GM18861 (cell line): ENCODE results near the gene CLVS2.

Experiments
- ATAC-seq: cut with Tn5 transposase; IDR thresholded peaks from one replicate; pipeline ENCODE4 v1.9.1; 2021; ENCODE audit not compliant: unreplicated experiment

CLVS2 gene

DNA sequence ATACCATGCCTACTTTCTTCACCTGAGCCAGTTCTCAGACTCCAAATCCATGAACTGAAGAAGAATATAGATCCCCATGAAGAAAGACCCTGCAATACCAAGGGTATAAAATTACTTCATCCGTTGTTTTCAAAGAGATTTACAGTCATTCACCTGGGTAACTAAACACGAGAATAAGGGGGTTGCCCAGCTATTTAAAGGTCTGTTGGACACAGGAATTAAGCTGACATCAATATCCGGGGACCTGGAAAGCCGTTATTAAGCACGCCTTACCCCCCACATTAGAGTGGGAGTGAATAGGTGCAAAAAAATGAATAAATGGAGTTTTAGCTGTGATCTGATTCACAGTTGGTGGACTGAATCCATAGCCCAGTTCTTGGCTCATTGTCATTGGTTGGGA, 28.9 kb downstream of the CLVS2 start:
- ATAC-seq: no peak

DNA sequence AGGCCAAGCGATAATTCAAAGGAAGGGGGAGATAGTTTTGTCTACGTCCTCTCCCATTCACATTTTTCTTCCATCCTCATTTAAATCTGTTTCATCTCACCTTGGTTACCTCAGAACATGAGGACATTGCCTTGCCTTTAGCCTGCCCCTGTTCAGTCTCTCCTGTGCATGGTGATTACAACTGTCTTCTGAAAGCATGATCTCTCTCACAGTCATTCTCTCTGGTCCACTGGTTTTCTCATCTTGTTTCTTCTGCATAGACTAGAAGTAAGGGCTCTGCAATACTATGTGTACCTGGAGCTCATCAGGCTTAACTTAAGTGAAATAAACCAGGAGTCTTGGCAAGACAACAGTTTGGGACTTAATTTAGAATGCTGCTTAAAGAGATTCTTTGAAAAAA, 31.4 kb downstream of the CLVS2 start:
- no peak for ATAC-seq

DNA sequence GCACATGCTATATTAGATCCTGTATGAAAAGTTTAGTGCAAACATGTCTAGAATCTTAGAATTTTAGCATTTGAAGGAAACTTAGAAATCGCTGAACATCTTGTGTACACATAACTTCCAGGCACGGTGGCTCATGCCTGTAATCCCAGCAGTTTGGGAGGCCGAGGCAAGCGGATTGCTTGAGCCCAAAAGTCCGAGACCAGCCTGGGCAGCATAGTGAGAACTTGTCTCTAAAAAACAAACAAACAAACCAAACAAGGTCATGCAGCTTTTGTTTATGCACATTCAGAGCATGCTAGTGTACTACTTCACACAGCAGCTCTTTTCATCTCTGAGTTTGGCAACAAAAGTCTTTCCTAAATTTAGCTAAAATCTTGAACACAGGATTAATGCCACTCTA, 32.2 kb downstream of the CLVS2 start:
- no peak for ATAC-seq

DNA sequence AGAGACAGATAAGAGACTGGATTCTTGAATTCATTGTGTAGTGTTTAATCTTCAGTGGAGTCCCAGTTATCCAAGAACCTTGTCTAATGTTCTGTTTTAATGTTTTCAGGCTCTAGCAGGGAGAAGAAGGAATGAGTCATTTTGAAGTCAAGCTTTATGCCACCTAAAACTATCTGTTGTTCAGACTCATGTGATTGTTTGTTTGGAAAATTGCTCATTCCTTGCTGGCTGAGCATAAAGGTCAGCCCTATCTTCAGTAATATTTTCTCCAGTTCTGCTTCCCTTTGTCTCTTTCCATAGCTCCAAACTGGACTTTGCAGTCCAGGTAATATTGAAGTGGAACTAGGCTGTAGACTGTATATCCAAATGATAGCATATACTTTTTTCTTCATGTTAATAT, 34.2 kb downstream of the CLVS2 start:
- no peak for ATAC-seq

DNA sequence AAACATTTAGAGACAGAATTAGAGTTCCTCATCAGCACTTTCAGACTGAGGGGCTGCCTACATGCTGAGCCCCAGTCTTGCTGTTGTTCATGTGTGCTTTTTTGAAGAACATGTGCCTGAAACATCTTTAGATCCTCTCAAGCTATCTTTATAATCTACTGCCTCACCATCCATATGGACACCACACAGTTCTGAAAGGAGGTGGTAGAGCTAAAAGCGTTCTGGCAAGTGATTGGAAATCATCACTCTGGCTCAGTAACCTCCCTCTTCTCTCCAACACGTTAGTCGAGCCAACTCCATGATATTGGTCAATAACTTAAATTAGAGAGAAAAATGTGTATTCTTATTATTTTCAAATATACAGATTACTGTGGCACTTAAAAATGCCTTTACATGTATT, 40.6 kb downstream of the CLVS2 start:
- ATAC-seq: no peak

DNA sequence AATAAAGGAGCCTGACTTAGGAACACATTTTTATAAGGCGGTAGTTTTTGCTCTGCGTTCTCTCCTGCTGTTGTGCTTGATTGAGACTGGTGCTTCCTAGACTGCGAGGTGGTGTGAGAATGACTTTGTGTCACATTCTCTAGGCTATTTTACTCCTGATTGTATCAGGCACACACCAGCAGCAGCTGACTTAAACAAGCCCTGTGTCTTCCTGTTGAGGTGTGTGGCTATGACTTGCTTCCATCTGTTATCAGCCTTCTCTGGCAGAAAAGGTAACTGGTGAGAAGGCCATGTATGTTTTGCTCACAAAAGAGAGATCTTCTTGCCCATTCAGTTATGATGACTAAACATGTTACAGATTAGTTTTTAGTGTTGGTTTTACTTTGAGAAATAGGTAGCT, 43.4 kb downstream of the CLVS2 start:
- no peak for ATAC-seq

DNA sequence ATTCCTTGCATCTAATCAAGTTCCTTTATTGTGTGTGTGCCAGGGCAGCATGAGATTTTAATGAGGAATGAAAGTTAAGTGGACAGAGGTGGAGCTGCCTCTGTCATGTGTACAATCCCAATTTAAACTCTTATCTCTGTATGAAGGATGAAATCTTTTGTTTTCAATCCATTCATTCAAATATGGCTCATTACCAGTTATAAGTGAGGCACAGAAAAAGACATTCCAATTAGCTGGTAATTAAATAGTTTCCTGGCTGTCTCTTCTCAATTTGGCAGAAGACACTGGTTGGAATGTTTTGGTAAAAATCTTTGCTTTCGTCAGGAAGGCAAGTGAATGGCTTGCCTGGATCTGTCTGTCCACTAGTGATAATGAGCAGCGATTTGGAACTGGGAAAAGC, 46.4 kb downstream of the CLVS2 start:
- no peak for ATAC-seq

DNA sequence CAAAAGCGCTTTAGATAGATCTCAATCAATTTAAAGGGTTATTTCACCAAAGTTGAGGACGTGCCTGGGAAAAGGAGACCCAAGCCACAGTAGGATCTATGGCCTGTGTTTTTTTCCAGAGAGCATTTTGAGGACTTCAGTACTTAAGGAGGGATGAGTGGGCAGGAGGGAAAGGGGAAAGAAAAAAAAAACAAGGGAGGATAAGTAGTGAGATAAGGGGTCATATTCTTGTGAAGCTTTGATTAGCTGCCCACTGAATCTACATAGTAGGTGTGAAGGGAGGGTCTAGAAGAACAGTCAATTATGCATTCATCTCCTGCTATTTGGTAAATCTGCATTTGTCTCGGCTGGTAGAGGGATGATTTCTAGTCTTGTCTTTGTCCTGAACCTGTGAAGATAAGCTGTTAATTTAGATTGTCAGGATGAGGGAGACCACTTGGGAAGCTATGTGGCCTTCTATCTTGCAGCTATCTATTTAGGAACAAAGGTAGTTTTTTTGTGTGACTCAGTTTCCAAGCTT, 48.4 kb downstream of the CLVS2 start:
- no peak for ATAC-seq

DNA sequence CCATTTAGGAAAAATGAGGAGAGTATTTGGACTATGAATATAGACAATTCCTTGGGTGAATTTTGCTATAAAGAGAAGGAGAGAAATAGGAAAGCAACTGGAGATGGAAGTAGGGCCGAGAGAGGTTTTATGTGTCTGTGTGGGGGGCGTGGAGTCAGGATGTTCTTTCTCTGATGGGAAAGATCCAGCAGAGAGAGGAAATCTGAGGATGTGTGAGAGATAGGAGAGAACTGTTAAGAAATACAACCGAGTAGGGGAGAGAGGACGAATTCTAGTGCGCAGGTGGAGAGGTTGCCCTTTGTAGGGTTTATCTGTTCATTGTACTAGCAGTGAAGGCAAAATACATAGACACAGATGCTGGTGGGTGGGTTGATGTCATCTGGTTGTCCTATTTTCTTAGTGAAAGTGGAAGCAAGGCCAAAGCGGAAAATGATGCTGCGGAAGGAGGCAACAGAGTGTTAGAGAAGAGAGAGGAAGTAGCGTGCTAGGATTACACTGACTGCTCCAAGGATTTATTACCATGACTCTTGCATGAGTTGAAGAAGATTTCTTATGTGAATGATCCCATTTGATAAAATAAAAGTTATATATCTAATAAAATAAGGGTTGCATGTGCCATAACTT, 57.7 kb downstream of the CLVS2 start:
- ATAC-seq: no peak

DNA sequence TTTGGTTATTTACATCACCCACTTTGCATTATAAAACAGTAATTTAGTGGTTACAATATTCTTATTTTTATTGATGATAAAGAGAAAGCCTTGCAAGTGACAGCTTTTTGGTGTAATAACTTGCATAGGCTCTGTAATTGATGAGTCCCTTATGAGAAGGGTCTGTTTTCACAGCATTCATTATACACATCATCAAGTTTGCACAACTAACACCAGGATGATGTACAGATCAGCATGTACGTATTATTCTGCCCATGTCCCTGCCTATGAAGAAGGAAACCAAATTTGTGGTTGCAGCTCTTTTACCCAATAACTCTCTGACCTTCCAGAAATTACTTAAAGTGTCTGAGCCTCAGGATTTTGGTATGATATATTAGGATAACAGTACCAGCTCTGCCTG, 59.2 kb downstream of the CLVS2 start:
- ATAC-seq: no peak

DNA sequence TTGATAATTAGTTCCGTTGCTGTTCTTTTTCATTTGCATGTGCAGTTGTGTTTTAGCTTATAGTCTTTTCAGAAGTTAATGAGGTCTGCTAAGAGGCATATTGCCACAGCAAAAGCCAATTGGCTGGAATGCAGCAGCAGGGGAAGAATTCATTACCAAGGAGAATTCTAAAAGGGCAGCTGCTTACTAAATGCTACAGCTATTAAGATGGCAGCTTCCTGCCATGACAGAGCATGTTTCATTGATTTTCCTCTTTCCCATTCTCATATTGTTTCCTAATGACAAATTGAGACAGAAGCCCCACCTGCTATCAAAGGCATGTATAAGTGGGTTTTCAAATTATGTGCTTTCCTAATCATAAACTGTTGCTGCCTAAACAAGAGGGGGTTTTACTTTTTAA, 66.6 kb downstream of the CLVS2 start:
- no peak for ATAC-seq

DNA sequence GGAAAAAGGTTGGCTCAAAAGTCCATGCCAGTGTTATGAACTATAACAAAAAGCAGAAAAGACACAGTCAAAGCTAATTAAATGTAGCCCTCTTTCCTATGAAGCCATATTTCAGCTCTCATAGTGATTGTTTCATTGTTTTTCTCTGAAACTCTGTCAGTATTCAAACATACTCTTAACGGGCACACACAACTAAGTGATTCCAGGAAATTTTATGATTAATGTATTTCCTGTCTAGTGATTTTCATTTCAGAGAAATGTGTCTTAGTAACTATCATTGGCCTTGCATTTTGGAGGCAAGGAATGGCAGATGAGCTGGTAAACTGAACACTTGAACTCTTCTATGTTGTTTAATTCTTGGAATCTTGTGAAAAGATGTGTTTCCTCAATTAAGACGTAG, 68.0 kb downstream of the CLVS2 start:
- ATAC-seq: no peak

DNA sequence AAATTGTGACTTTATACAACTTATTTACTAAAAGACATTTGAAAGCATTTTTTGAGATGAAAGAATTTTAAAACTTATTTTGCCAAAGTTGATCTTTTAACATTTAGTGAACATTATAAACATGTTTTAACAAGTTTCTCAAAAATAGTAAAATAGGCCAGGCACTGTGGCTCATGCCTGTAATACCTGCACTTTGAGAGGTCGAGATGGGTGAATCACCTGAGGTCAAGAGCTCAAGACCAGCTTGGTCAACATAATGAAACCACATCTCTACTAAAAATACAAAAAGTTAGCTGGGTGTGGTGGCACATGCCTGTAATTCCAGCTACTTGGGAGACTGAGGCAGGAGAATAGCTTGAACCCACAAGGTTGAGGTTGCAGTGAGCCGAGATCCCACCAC, 78.6 kb downstream of the CLVS2 start:
- ATAC-seq: no peak

DNA sequence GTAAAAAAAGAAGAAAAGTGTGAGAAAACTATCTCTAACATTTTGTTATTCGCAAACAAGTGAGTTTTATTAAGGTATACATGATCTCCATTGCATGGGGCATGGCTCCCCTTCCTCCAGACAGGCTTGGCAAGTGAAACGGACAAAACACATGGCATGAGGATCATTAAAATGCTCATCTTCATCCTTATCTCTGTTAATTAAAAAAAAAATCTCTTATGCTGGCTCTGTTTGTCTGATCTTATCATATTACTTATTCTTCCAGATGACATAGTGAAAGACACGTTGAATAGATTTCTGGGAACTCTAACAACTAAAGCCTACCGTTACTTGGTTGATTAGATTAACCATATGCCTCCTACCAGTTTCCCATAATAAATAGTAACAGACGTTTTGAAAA, 89.4 kb downstream of the CLVS2 start:
- ATAC-seq: no peak

DNA sequence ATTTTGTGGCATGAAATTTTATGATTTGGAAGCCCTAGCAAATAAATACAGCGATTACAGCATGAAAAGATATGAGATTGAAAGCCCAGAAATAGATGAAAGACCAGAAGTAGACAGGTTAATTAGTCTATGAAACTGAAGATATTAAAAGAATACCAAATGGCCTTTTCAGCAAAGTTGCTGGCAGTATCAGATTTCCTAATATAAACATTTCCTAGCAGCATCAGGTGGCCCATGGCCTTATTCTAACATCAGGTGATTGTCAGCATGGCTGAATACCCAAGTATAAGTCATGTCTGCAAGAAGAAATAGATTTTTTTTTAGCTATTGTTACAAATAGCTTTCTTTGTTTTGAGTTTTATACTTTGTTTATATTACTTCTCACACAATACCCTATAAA, 93.2 kb downstream of the CLVS2 start:
- ATAC-seq: no peak

DNA sequence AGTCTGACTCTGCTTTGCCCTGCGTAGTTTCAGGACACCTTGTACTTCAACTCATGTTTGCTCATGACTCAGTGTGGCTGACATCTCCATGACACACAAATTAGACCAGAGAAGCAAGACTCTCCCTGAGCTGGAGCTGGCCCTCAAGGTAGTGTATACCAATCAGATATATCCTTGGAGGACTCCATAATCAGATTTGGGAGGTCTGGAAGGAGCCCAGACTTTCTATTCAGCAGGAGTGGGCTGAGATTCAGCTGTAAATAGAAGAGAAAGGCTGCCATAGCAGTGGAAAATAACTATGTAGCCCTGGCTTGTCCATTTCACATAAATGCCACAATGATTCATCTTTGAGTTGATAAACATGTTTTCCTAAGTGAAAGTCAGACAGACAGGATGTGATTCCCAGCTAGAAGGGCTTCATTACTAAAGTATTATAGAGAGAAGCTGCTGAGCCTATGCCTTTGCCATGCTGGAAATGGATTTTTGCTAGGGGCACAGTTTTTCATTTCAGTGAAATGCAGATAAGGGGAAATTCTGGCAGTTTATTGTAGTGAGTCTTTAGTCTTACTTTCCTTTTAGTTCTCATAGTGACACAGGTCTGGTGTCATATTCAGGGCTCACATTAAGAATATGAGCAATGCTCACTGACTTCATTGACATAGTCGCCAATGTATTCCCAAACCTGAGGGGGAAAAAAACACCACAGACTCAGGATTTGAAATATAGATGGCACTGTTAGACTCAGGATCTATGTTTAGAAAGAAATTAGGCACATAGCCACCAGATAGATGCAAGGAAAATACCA, 95.3 kb downstream of the CLVS2 start:
- no peak for ATAC-seq

DNA sequence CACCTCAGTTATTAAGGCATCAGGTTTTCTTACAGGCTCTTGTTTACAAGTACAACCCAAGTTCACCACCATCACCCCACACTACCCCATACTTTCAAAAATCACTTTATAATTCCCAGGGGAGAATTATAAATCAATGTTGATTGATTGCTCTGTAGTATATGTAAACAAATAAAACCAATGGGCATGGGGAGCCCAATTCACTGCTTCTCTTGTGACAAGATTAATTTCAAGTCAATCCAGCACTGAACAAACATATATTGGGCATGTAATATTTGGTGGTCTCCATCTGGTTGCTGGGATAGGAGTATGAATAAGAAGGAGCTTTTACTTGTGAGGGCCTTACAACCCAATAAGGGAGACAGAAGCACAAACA, 95.8 kb downstream of the CLVS2 start:
- ATAC-seq: no peak

DNA sequence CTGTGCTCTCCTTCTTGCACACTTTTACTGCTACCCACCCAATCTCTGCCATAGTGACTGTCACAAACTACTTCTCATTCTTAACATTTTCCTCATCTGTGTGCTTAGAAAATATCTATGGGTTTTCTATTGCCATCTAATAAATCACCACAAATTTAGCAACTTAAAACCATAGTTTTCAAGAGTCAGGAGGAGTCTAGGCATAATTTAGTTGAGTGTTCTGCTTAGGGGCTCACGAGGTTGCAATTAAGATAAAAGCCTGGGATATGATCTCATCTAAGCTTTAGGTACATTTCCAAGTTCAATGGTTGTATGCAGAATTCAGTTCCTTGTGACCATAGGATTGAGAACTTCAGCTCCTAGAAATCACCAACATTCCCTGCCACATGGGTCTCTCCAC, 98.8 kb downstream of the CLVS2 start:
- no peak for ATAC-seq

DNA sequence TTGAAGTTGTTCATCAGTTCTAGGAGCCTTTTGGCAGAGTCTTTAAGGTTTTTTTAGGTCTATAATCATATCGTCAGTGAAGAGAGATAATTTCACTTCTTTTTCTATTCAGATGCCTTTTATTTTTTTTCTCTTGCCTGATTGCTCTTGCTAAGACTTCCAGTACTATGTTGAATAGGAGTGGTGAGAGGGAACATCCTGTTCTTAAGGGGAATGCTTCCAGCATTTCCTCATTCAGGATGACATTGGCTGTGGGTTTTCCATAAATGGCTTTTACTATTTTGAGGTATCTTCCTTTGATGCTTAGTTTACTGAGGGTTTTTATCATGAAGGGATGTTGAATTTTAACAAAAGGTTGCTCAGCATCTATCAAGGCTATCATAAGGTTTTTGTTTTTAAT, 109.5 kb downstream of the CLVS2 start:
- no peak for ATAC-seq

DNA sequence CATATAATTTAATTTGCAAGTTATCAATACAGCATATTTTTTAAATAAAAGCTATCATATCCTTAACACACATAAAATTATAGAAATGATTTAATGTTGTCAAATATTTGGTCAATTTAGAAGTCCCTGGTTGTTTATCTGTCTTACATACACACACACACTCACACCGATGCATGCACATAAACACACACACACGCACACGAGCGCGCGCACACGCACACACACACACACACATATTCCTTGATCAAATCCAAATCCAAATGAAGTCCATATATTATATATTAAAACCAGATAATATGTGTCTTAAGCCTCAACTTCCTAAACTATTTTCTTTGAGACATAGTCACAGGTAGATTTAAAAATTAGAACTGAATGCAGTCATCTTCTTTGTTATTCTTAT, 120.3 kb downstream of the CLVS2 start:
- ATAC-seq: no peak

DNA sequence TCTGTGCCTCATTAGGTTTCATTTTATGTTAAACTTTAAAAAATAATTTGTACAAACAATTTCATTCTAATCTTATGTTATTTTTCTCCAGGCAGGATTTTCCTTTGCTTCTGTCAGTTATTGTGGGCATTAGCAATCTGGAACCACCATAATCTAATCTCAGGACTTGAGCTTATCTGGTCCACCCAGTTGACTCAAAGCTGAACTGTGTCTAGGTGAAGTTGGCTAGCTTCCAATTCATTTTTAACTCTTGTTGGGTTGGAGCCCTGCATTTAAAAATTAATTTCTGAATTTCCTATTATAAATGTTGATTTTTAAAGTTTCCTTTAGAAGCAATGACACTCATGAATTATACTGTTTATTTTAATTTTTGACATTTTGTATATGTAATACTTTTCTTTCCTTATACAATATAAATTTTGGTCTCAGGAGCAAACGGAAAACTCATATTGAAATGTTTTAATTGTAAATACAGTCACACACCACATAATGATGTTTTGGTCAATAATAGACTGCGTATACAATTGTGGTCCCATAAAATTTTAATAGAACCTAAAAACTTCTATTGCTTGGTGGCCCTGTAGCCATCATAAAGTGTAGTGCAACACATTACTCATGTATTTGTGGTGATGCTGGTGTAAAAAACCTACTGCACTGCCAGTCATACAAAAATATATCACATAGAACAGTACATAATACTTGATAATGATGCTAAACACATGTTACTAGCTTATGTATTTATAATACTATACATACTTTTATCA, 121.3 kb downstream of the CLVS2 start:
- no peak for ATAC-seq

DNA sequence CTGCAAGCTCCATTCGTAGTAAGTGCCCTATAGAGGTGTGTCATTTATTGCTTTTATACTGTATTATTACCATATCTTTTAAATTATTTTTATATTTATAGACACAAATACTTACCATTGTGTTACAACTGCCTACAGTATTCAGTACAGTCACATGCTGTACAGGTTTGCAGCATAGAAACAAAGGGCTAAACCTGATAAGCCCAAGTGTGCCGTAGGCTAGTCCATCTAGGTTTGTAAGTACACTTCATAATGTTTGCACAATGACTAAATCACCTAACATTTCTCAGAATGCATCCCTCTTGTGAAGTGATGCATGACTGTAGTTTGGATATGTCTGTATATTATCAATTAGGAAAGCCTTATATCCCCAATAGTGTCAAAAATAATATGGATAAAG, 122.8 kb downstream of the CLVS2 start:
- ATAC-seq: no peak
